Vagina (tissue), 2 donors: ENCODE data around the gene FDPS. TPM values are rescaled to one million over a fixed set of nuclear protein-coding genes. Genes with fewer than 3 reads are reported as not detected.

Experiments
- DNase-seq, 2 donors: peaks; one replicate each; pipeline ENCODE4 v3.0.0-alpha.2; 2017; ENCODE audit errors: extremely low spot score in 2 of 2
- H3K27ac ChIP-seq: fragments of 200-600 bp; sonication (generic); one replicate; pipeline ENCODE4 v1.5.1; 2019
- H3K27me3 ChIP-seq: fragments of 200-600 bp; sonication (generic); one replicate; pipeline ENCODE4 v1.5.1; 2019
- H3K36me3 ChIP-seq, 2 donors: fragments of 200-600 bp; sonication (generic); one replicate each; pipeline ENCODE4 v1.5.1; 2017 to 2019
- H3K4me1 ChIP-seq: fragments of 200-600 bp; sonication (generic); one replicate; pipeline ENCODE4 v1.5.1; 2019
- H3K4me3 ChIP-seq, 2 donors: fragments of 200-600 bp; sonication (generic); 1 replicate in 1 of 2; 2 replicates in 1 of 2; pipeline ENCODE4 v1.5.1; 2016 to 2019
- H3K9me3 ChIP-seq: fragments of 200-600 bp; sonication (generic); one replicate; pipeline ENCODE4 v1.5.1; 2019
- CTCF ChIP-seq, 3 experiments: fragments of 450-650 bp in 2 of 3; fragments of 200-600 bp in 1 of 3; sonication (generic) in 1 of 3; IDR thresholded peaks; one replicate each; pipeline ENCODE4 v1.5.1; 2017 to 2019; ENCODE audit warnings: antibody characterized with exemption in 3 of 3, mild to moderate bottlenecking in 2 of 3, moderate library complexity in 2 of 3
- POLR2A ChIP-seq, 2 donors: fragments of 450-650 bp; IDR thresholded peaks; one replicate each; pipeline ENCODE4 v1.6.1; 2017; ENCODE audit warnings: antibody characterized with exemption in 2 of 2, mild to moderate bottlenecking in 2 of 2, moderate library complexity in 2 of 2
- POLR2AphosphoS5 ChIP-seq, 2 donors: sonication (generic); formaldehyde crosslinking; IDR thresholded peaks; one replicate each; pipeline ENCODE4 v1.9.0; 2017; ENCODE audit warnings: antibody characterized with exemption in 2 of 2, mild to moderate bottlenecking in 2 of 2, low read depth in 1 of 2; ENCODE audit not compliant: insufficient read depth in 1 of 2
- intact Hi-C: fragments of 100-400 bp; cut with DNase I; formaldehyde crosslinking; loops from one replicate; pipeline ENCODE4 v1.15.1; 2023
- total RNA-seq: library from RNA; depleted of rRNA; stranded (reverse); fragments of >200 nt; gene quantifications from one replicate; pipeline ENCODE4 v1.2.3, GENCODE V29; 2016

The FDPS gene
- total RNA-seq, 1 donor from 2014 or later, result 71.0 TPM

- intact Hi-C loops, result no loop called here
- Histone ChIP-seq H3K4me3 (peak overlapping the region in 1 of 2 donors; percentile 25), H3K4me1 (peaks cover 15% of the 10 kb centered on the region), H3K36me3 (no peaks in the 10 kb centered on the region), H3K27me3 (no peaks in the 10 kb centered on the region), H3K9me3 (no peaks in the 10 kb centered on the region), H3K27ac (no peak overlapping the region)
- no peak for DNase-seq
- TF ChIP-seq CTCF (IDR thresholded peaks at IDR 0.05), result no peak
- no peak for TF ChIP-seq POLR2AphosphoS5 (IDR thresholded peaks at IDR 0.05; ENCODE audit: insufficient read depth in 1 of 2, low read depth in 1 of 2)
- no peak for TF ChIP-seq POLR2A (IDR thresholded peaks at IDR 0.05)
These were observed 14.0 kb upstream of the FDPS start for GRCh38 chr1:155294520-155295182.

DNA sequence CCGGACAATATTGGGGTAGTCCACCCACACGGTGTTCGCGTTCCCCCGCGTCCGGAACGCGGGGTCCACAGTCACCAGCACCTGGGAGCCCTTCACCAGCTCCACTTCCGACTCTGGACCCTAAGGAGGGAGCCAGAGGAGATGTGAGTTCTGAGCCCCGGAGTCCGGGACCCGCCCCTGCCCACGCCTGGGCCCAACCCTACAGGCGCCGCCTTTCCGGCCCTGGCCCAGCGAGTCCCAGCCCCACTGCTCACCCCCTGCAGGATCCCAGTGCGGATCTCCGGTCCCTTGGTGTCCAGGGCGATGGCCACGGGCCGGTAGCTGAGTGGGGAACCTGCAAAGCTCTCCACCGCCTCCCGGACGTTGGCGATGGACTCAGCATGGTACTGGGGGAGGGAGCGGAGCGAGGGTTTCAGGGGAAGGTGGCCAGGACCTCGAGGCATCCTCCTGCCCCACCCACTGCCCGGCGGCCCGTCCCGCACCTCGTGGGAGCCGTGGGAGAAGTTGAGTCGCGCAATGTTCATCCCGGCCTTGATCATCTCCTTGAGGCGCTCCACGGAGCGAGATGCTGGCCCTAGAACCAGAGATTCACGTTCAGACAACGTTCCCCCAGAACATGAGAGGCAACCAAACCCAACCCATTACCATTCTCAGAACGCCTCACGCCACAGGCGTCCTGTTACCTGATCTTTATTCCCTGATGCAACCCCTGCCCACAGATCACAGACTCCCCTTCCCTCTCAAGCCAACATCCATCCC is 13.3 kb upstream of the FDPS start:
- peak overlapping the region in 1 of 2 donors; percentile 25 for H3K4me3 ChIP-seq
- intact Hi-C loops, result no loop called here
- no peaks in the 10 kb centered on the region for H3K36me3 ChIP-seq
- TF ChIP-seq POLR2AphosphoS5 (IDR thresholded peaks at IDR 0.05; ENCODE audit: insufficient read depth in 1 of 2, low read depth in 1 of 2) (no peak), CTCF (IDR thresholded peaks at IDR 0.05) (no peak), POLR2A (IDR thresholded peaks at IDR 0.05) (no peak)
- H3K4me1 ChIP-seq, result peaks cover 15% of the 10 kb centered on the region
- H3K9me3 ChIP-seq, result no peaks in the 10 kb centered on the region
- no peak for DNase-seq
- no peaks in the 10 kb centered on the region for H3K27me3 ChIP-seq
- H3K27ac ChIP-seq, result no peak overlapping the region

- H3K27me3 ChIP-seq, result no peaks in the 10 kb centered on the region
- DNase-seq, result no peak
- no peaks in the 10 kb centered on the region for H3K9me3 ChIP-seq
- H3K27ac ChIP-seq, result no peak overlapping the region
- no peak overlapping the region for H3K4me3 ChIP-seq
- H3K4me1 ChIP-seq, result peaks cover 15% of the 10 kb centered on the region
- no peaks in the 10 kb centered on the region for H3K36me3 ChIP-seq
- intact Hi-C loops, result no loop called here
- TF ChIP-seq CTCF (IDR thresholded peaks at IDR 0.05), result no peak
- no peak for TF ChIP-seq POLR2A (IDR thresholded peaks at IDR 0.05)
- no peak for TF ChIP-seq POLR2AphosphoS5 (IDR thresholded peaks at IDR 0.05; ENCODE audit: insufficient read depth in 1 of 2, low read depth in 1 of 2)
These were observed 12.8 kb upstream of the FDPS start for GRCh38 chr1:155295942-155296267.

GRCh38 chr1:155296661-155297060 is 12.0 kb upstream of the FDPS start:
- Histone ChIP-seq H3K4me1 (peaks cover 15% of the 10 kb centered on the region), H3K27ac (no peak overlapping the region), H3K4me3 (no peak overlapping the region), H3K27me3 (no peaks in the 10 kb centered on the region), H3K9me3 (no peaks in the 10 kb centered on the region), H3K36me3 (no peaks in the 10 kb centered on the region)
- TF ChIP-seq POLR2AphosphoS5 (IDR thresholded peaks at IDR 0.05; ENCODE audit: insufficient read depth in 1 of 2, low read depth in 1 of 2) (no peak), CTCF (IDR thresholded peaks at IDR 0.05) (no peak), POLR2A (IDR thresholded peaks at IDR 0.05) (no peak)
- intact Hi-C loops, result no loop called here
- no peak for DNase-seq

DNA sequence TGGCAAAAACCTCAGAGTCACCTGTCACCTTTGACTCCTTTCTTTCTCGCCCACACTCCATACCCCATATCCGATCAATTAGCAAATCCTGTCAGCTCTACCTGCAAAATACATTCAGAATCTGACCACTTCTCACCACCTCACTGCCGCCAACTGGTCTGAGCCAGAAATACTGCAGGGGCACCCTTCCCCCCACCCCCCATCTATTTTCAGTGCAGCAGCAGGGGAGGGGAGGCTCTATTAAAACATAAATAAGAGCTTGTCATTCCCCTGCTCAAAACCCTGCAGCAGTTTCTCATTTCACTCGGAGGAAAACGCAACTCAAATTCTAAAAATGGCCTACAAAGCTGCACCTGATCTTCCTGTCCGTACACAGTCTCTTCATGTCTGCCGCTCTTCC is 11.3 kb upstream of the FDPS start:
- Histone ChIP-seq H3K9me3 (no peaks in the 10 kb centered on the region), H3K4me3 (no peak overlapping the region), H3K27ac (no peak overlapping the region), H3K4me1 (peaks cover 15% of the 10 kb centered on the region), H3K36me3 (no peaks in the 10 kb centered on the region), H3K27me3 (no peaks in the 10 kb centered on the region)
- intact Hi-C loops, result no loop called here
- no peak for DNase-seq
- no peak for TF ChIP-seq POLR2A (IDR thresholded peaks at IDR 0.05)
- TF ChIP-seq CTCF (IDR thresholded peaks at IDR 0.05), result no peak
- TF ChIP-seq POLR2AphosphoS5 (IDR thresholded peaks at IDR 0.05; ENCODE audit: insufficient read depth in 1 of 2, low read depth in 1 of 2), result no peak
